IMR-90 (cell line): ENCODE results near the gene GJA4. TPM values are rescaled to one million over a fixed set of nuclear protein-coding genes. Genes with fewer than 3 reads are reported as not detected.

Source experiments
- ATAC-seq: fragments of 200-7000 bp; cut with Tn5 transposase; 2 replicates; pipeline ENCODE4 v1.9.1; 2020; ENCODE audit warnings: low read depth, mild to moderate bottlenecking, moderate library complexity
- BruUV-seq: library from RNA; stranded (reverse); fragments of 400-500 nt; replicated peaks from 2 replicates; lab custom pipeline; 2021; lab: Mats Ljungman, UMichigan
- CTCF ChIA-PET: fragments of 300-600 bp; formaldehyde crosslinking; extraction: SDS; loops from one replicate; lab custom pipeline; 2021; ENCODE audit warnings: antibody characterized with exemption; lab: Yijun Ruan, JAX
- POLR2A ChIA-PET: fragments of 300-600 bp; sonication (Branson Sonifier 250); formaldehyde crosslinking; loops from one replicate; lab custom pipeline; 2022; ENCODE audit warnings: antibody characterized with exemption; ENCODE audit not compliant: unreplicated experiment; lab: Charles Lee
- DNase-seq: peaks from one replicate; pipeline ENCODE4 v3.0.0; 2013
- H2AFZ ChIP-seq: replicated peaks from 2 replicates; pipeline ENCODE3; 2013; ENCODE audit warnings: low read length, mild to moderate bottlenecking; ENCODE audit not compliant: poor library complexity
- H2AK5ac ChIP-seq: 2 replicates; pipeline ENCODE4 v1.6.1; 2013; ENCODE audit warnings: low read depth, low read length, inconsistent platforms
- H2AK9ac ChIP-seq: replicated peaks from 2 replicates; pipeline ENCODE3; 2013; ENCODE audit warnings: mild to moderate bottlenecking, low read depth, low read length, moderate library complexity; ENCODE audit not compliant: poor library complexity
- H2BK120ac ChIP-seq: 2 replicates; pipeline ENCODE4 v1.6.1; 2013; ENCODE audit warnings: low read depth, low read length, inconsistent platforms
- H2BK15ac ChIP-seq: 3 replicates; pipeline ENCODE4 v1.6.1; 2013; ENCODE audit warnings: low read depth, low read length, inconsistent platforms
- H2BK20ac ChIP-seq: 2 replicates; pipeline ENCODE4 v1.6.1; 2013; ENCODE audit warnings: low read depth, mild to moderate bottlenecking, inconsistent platforms, low read length, moderate library complexity
- H2BK5ac ChIP-seq: 2 replicates; pipeline ENCODE4 v1.6.1; 2013; ENCODE audit warnings: mild to moderate bottlenecking, low read depth, low read length, inconsistent platforms; ENCODE audit not compliant: poor library complexity, severe bottlenecking
- H3K14ac ChIP-seq: replicated peaks from 2 replicates; pipeline ENCODE4 v1.6.1; 2013; ENCODE audit warnings: low read depth, low read length, inconsistent platforms
- H3K18ac ChIP-seq: 2 replicates; pipeline ENCODE4 v1.6.1; 2013; ENCODE audit warnings: low read depth, low read length, control low read depth
- H3K23ac ChIP-seq: 2 replicates; pipeline ENCODE4 v1.6.1; 2013; ENCODE audit warnings: low read depth, low read length, inconsistent platforms
- H3K27ac ChIP-seq: 2 replicates; pipeline ENCODE4 v1.5.1; 2013; ENCODE audit warnings: mild to moderate bottlenecking, control low read depth, low read length; ENCODE audit not compliant: insufficient read depth
- H3K27me3 ChIP-seq: 2 replicates; pipeline ENCODE4 v1.6.1; 2013; ENCODE audit warnings: low read length; ENCODE audit not compliant: control insufficient read depth, insufficient read depth
- H3K36me3 ChIP-seq: 2 replicates; pipeline ENCODE4 v1.6.1; 2013; ENCODE audit warnings: low read length, mixed read lengths; ENCODE audit not compliant: control insufficient read depth, insufficient read depth
- H3K4ac ChIP-seq: 2 replicates; pipeline ENCODE4 v1.6.1; 2013; ENCODE audit warnings: low read depth, low read length, inconsistent platforms
- H3K4me1 ChIP-seq: 2 replicates; pipeline ENCODE4 v1.6.1; 2013; ENCODE audit warnings: low read length, mixed read lengths; ENCODE audit not compliant: control insufficient read depth, insufficient read depth
- H3K4me2 ChIP-seq: 2 replicates; pipeline ENCODE4 v1.6.1; 2013; ENCODE audit warnings: low read depth, mild to moderate bottlenecking, control low read depth, low read length, moderate library complexity
- H3K4me3 ChIP-seq: 2 replicates; pipeline ENCODE4 v1.5.1; 2013; ENCODE audit warnings: low read depth, mild to moderate bottlenecking, control low read depth, low read length, moderate library complexity; ENCODE audit not compliant: insufficient read depth
- H3K56ac ChIP-seq: 2 replicates; pipeline ENCODE4 v1.6.1; 2013; ENCODE audit warnings: low read length, inconsistent platforms; ENCODE audit not compliant: insufficient read depth; ENCODE audit errors: extremely low read depth
- H3K79me1 ChIP-seq, 2 experiments: 2 replicates each; pipeline ENCODE4 v1.6.1; 2013; ENCODE audit warnings: low read length in 2 of 2, inconsistent platforms in 1 of 2, low read depth in 1 of 2
- H3K9ac ChIP-seq: 2 replicates; pipeline ENCODE4 v1.6.1; 2013; ENCODE audit warnings: low read depth, low read length, control low read depth
- H3K9me1 ChIP-seq: 2 replicates; pipeline ENCODE4 v1.6.1; 2013; ENCODE audit warnings: low read length, inconsistent platforms; ENCODE audit not compliant: insufficient read depth
- H3K9me3 ChIP-seq: 2 replicates; pipeline ENCODE4 v1.6.1; 2013; ENCODE audit warnings: low read length; ENCODE audit not compliant: control insufficient read depth, insufficient read depth
- H4K20me1 ChIP-seq: 2 replicates; pipeline ENCODE4 v1.6.1; 2013; ENCODE audit warnings: low read length, inconsistent platforms; ENCODE audit not compliant: insufficient read depth
- H4K5ac ChIP-seq: 2 replicates; pipeline ENCODE4 v1.6.1; 2013; ENCODE audit warnings: mild to moderate bottlenecking, low read depth, low read length, control low read depth
- H4K8ac ChIP-seq, 2 experiments: 2 replicates each; pipeline ENCODE4 v1.6.1; 2013; ENCODE audit warnings: low read depth in 2 of 2, low read length in 2 of 2, control low read depth in 1 of 2, inconsistent platforms in 1 of 2
- H4K91ac ChIP-seq: 2 replicates; pipeline ENCODE4 v1.6.1; 2013; ENCODE audit warnings: low read depth, low read length, inconsistent platforms; ENCODE audit not compliant: insufficient read depth
- MXI1 ChIP-seq: IDR thresholded peaks from 2 replicates; pipeline ENCODE4 v1.6.1; 2012; ENCODE audit warnings: low read depth, mild to moderate bottlenecking, low read length, moderate library complexity, borderline replicate concordance
- RAD21 ChIP-seq: IDR thresholded peaks from 2 replicates; pipeline ENCODE4 v1.6.1; 2012; ENCODE audit warnings: low read length, improper control_type of control experiment
- WGBS, 2 experiments: methylation state at CpG; one replicate each; pipeline versions ENCODE4 v1.1.5 to v1.1.7; 2013; ENCODE audit warnings: missing lambda C conversion rate in 2 of 2; ENCODE audit not compliant: insufficient read length in 1 of 2; ENCODE audit errors: extremely low coverage in 2 of 2; 5-methylcytosine and 5-hydroxymethylcytosine counted together
- dilution Hi-C: fragments of 300-500 bp; cut with HindIII; formaldehyde crosslinking; loops from one replicate; pipeline ENCODE4 v1.14.3; 2018; ENCODE audit warnings: low sequenced_read_pairs; ENCODE audit not compliant: unreplicated experiment
- in situ Hi-C: fragments of 300-500 bp; cut with MboI; formaldehyde crosslinking; loops from 3 replicates; pipeline ENCODE4 v1.14.3; 2019; ENCODE audit warnings: low sequenced_read_pairs, inconsistent platforms, mixed read lengths
- intact Hi-C: fragments of 100-400 bp; cut with micrococcal nuclease; formaldehyde crosslinking; loops from 2 replicates; pipeline ENCODE4 v1.10.0; 2022
- polyA plus RNA-seq, 3 experiments: library from polyadenylated mRNA; depleted of rRNA; stranded (reverse); fragments of >200 nt; gene quantifications; 2 replicates each; pipeline ENCODE4 v1.2.3, GENCODE V29; 2012; ENCODE audit warnings: low replicate concordance in 1 of 3
- total RNA-seq: library from RNA; depleted of rRNA; stranded (reverse); fragments of >200 nt; gene quantifications from 2 replicates; pipeline ENCODE4 v1.2.3, GENCODE V29; 2012
- TF ChIP-seq, protein P1 (sequence below): conservative IDR thresholded peaks from 2 replicates; pipeline ENCODE4 v1.5.1; 2012; ENCODE audit warnings: mild to moderate bottlenecking, low read depth, low read length, improper control_type of control experiment
- TF ChIP-seq, protein P2 (sequence below): fragments of 150-350 bp; IDR thresholded peaks from 2 replicates; pipeline ENCODE4 v1.6.1; 2017; ENCODE audit warnings: mild to moderate bottlenecking, antibody characterized with exemption, low read length, low read depth

The GJA4 gene
- total and polyA plus RNA-seq, 2 of the 4 experiments (the other 2 are of a cell fraction), result not detected

DNA sequence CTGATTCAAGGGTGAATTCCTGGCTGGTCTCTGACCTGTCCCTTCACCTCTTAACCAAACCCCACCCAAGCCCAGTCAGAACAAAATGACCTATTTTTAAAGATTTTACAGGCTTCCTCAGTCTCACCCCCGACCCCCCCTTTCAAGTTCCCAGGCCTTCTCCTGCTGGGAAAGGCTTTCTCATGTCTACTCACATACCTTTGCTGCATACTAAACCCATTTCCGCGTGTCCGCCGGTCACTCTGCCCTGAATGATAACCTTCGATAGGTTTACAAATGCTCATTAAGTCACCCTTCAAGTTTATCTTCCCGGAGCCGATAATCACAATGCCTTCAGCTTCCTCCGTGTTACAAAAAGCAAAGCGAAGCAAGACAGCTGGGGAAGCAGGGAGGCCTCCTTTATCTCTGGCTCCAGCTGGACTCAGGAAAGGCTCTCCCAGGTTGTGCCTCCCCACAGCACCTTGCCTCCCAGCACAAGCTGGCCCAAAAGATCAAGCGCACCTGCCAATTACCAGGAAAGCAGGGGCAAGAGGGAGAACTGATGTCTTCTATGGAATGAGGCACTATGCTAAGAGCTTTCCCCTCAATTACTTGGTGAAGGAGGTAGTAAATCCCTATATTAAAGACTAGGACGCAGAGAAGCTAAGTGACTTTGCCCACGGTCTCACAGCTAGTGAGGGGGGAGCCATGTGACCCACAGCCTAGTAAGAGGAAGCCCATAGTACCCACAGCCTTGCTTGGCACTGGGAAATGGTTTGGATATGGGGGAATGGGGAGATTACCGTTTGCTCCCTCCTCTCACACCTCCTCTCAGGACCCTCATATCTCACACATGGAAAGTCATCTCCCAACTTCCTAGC, 50.8 kb downstream of the GJA4 start (continued):
- no peak for TF ChIP-seq MXI1

DNA sequence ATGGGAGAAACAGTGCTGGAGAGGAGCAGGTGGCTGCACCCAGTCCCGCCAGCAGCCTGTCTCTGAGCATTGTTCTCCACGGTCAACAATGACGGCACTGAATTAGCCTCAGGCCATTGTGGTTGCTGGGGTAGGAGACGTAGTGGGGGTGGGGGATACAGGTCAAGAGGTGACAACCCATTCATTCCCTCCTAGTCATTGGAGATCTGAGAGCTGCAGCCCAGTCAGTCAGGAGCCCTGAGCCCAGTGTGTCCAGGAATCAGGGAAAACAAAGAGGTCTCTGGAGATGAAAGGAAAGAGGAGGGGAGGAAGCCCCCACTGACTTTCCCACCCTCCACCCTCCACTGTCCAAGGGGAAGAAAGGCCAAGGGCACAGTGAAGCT, 51.4 kb downstream of the GJA4 start:
- no peak overlapping the region for H2BK15ac ChIP-seq
- H3K56ac ChIP-seq, result no peak overlapping the region
- BruUV-seq, result no TSS peak
- H3K18ac ChIP-seq, result no peak overlapping the region
- in situ Hi-C loops (no loop called here), dilution Hi-C loops (no loop called here), intact Hi-C loops (no loop called here)
- ChIA-PET CTCF (interaction anchor here (0.7 kb wide), 1 partner anchor 8 kb away, joined by 3 read pairs; no protein-coding TSS in a partner anchor), POLR2A (no interaction called here)
- H4K91ac ChIP-seq, result no peak overlapping the region
- no peaks in the 10 kb centered on the region for H3K27me3 ChIP-seq
- no peak for DNase-seq
- H4K5ac ChIP-seq, result no peak overlapping the region
- no peak overlapping the region for H2BK120ac ChIP-seq
- no peak overlapping the region for H3K4me3 ChIP-seq
- no peak overlapping the region for H2AK9ac ChIP-seq
- no peaks in the 10 kb centered on the region for H3K4me1 ChIP-seq
- H2BK20ac ChIP-seq, result no peak overlapping the region
- peaks cover 5 to 8% of the 10 kb centered on the region in 2 experiments; a peak in 3 of 4 replicates for H3K79me1 ChIP-seq
- no peak overlapping the region for H3K14ac ChIP-seq
- H4K8ac ChIP-seq, result no peak overlapping the region
- no peak overlapping the region for H3K9ac ChIP-seq
- ATAC-seq, result no peak
- no peak overlapping the region for H2AK5ac ChIP-seq
- no peaks in the 10 kb centered on the region for H3K9me3 ChIP-seq
- H3K36me3 ChIP-seq, result peaks cover 3% of the 10 kb centered on the region
- no peak overlapping the region for H2AFZ ChIP-seq
- no peak overlapping the region for H2BK5ac ChIP-seq
- H3K27ac ChIP-seq, result no peak overlapping the region
- WGBS, 2 experiments, result no CpG with 5 or more reads among the region's 4 CpGs
- no peak overlapping the region for H3K4me2 ChIP-seq
- peaks cover 4% of the 10 kb centered on the region for H4K20me1 ChIP-seq
- TF ChIP-seq RAD21, result no peak
- TF ChIP-seq, protein P1, sequence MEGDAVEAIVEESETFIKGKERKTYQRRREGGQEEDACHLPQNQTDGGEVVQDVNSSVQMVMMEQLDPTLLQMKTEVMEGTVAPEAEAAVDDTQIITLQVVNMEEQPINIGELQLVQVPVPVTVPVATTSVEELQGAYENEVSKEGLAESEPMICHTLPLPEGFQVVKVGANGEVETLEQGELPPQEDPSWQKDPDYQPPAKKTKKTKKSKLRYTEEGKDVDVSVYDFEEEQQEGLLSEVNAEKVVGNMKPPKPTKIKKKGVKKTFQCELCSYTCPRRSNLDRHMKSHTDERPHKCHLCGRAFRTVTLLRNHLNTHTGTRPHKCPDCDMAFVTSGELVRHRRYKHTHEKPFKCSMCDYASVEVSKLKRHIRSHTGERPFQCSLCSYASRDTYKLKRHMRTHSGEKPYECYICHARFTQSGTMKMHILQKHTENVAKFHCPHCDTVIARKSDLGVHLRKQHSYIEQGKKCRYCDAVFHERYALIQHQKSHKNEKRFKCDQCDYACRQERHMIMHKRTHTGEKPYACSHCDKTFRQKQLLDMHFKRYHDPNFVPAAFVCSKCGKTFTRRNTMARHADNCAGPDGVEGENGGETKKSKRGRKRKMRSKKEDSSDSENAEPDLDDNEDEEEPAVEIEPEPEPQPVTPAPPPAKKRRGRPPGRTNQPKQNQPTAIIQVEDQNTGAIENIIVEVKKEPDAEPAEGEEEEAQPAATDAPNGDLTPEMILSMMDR, result no peak
- TF ChIP-seq, protein P2, sequence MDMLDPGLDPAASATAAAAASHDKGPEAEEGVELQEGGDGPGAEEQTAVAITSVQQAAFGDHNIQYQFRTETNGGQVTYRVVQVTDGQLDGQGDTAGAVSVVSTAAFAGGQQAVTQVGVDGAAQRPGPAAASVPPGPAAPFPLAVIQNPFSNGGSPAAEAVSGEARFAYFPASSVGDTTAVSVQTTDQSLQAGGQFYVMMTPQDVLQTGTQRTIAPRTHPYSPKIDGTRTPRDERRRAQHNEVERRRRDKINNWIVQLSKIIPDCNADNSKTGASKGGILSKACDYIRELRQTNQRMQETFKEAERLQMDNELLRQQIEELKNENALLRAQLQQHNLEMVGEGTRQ, result no peak
- TF ChIP-seq MXI1, result no peak
- H3K23ac ChIP-seq, result no peak overlapping the region
- H3K4ac ChIP-seq, result no peak overlapping the region
- no peaks in the 10 kb centered on the region; the same call in 1 of the 2 replicates for H3K9me1 ChIP-seq
